H1 (cell line): ENCODE results near the gene PRR5L. TPM values are rescaled to one million over a fixed set of nuclear protein-coding genes. Genes with fewer than 3 reads are reported as not detected.

Experiments
- KDM4A ChIP-seq: IDR thresholded peaks from one replicate; pipeline ENCODE4 v1.7.1; 2012; ENCODE audit warnings: low read depth, mild to moderate bottlenecking, moderate library complexity, low read length, inconsistent platforms; ENCODE audit not compliant: severe bottlenecking
- SIN3A ChIP-seq, 2 experiments: IDR thresholded peaks in 1 of 2; conservative IDR thresholded peaks in 1 of 2; 2 replicates each; pipeline ENCODE4 v1.6.1; 2011 to 2012; ENCODE audit warnings: low read length in 2 of 2, improper control_type of control experiment in 1 of 2, low read depth in 1 of 2, mild to moderate bottlenecking in 1 of 2
- polyA plus RNA-seq, 7 experiments: library from polyadenylated mRNA; depleted of rRNA in 3 of 7; stranded (reverse) in 5 of 7; unstranded in 2 of 7; fragments of >200 nt in 5 of 7; fragments of 200-250 nt in 2 of 7; gene quantifications; 1 replicate in 5 of 7; 2 replicates in 1 of 7; 4 replicates in 1 of 7; pipeline versions ENCODE4 v1.2.1 to v1.2.3, GENCODE V29; 2011 to 2013; ENCODE audit warnings: missing spikeins in 2 of 7, mixed read lengths in 2 of 7
- total RNA-seq: library from RNA; stranded (reverse); fragmentation: NEBNext Ultra II Directional; extraction: Animal tissue kit (Norgen Biotek cat#: 25700); gene quantifications from 2 replicates; pipeline ENCODE4 v1.2.1, GENCODE V29; 2021

PRR5L gene
- total and polyA plus RNA-seq, 2 of the 8 experiments (the other 6 are each of a cell fraction or from before 2014, with no cell fraction given): 6.6 to 10.1 TPM

GRCh38 chr11:36300650-36301049, 4.6 kb downstream of the PRR5L start (continued):
- TF ChIP-seq KDM4A (no peak), SIN3A (conservative IDR thresholded peaks at IDR 0.05 in 1 of 2, IDR thresholded peaks at IDR 0.05 in 1 of 2; ENCODE audit: low read depth in 1 of 2, low read length in 2 of 2) (no peak)
